Keratinocyte (primary cell): Measurements from ENCODE around the gene MYL7. TPM values are rescaled to one million over a fixed set of nuclear protein-coding genes. Genes with fewer than 3 reads are reported as not detected.

Experiments
- DNase-seq: peaks from one replicate; pipeline ENCODE4 v3.0.0-alpha.2; 2011; ENCODE audit warnings: low read depth, missing footprints, low spot score
- FAIRE-seq: peaks from 2 replicates; lab custom pipeline; 2011; peaks lifted over from hg19 to GRCh38; lab: Jason Lieb, UNC
- H2AFZ ChIP-seq: 2 replicates; pipeline ENCODE4 v1.6.0; 2012; ENCODE audit warnings: low read length, control low read depth, inconsistent platforms; ENCODE audit not compliant: control insufficient read depth
- H3K27ac ChIP-seq: 2 replicates; pipeline ENCODE4 v1.5.1; 2011; ENCODE audit warnings: low read length; ENCODE audit not compliant: control insufficient read depth, insufficient read depth
- H3K27me3 ChIP-seq: 3 replicates; pipeline ENCODE4 v1.6.0; 2011; ENCODE audit warnings: low read length; ENCODE audit not compliant: control insufficient read depth, insufficient read depth; ENCODE audit errors: extremely low read depth
- H3K36me3 ChIP-seq, 2 experiments: 2 replicates in 1 of 2; 3 replicates in 1 of 2; pipeline ENCODE4 v1.5.1; 2011; ENCODE audit warnings: low read length in 2 of 2, mild to moderate bottlenecking in 1 of 2; ENCODE audit not compliant: control insufficient read depth in 2 of 2, insufficient read depth in 2 of 2; ENCODE audit errors: extremely low read depth in 1 of 2
- H3K4me1 ChIP-seq: 3 replicates; pipeline ENCODE4 v1.5.1; 2011; ENCODE audit warnings: low read length; ENCODE audit not compliant: control insufficient read depth, insufficient read depth; ENCODE audit errors: extremely low read depth
- H3K4me2 ChIP-seq: 3 replicates; pipeline ENCODE4 v1.6.0; 2011; ENCODE audit warnings: low read depth, low read length; ENCODE audit not compliant: control insufficient read depth, insufficient read depth; ENCODE audit errors: extremely low read depth
- H3K4me3 ChIP-seq, 3 experiments: fragments of 200-600 bp in 1 of 3; sonication (generic) in 1 of 3; 2 replicates in 2 of 3; 3 replicates in 1 of 3; pipeline ENCODE4 v1.5.1; 2011 to 2016; ENCODE audit warnings: low read length in 3 of 3, mild to moderate bottlenecking in 3 of 3, control low read depth in 2 of 3, inconsistent platforms in 1 of 3, low read depth in 1 of 3, mixed read lengths in 1 of 3, mixed run types in 1 of 3, moderate library complexity in 1 of 3; ENCODE audit not compliant: control insufficient read depth in 2 of 3, insufficient read depth in 2 of 3; ENCODE audit errors: extremely low read depth in 1 of 3
- H3K79me2 ChIP-seq: 2 replicates; pipeline ENCODE4 v1.6.0; 2012; ENCODE audit warnings: low read length; ENCODE audit not compliant: control insufficient read depth, insufficient read depth
- H3K9ac ChIP-seq: 3 replicates; pipeline ENCODE4 v1.6.0; 2011; ENCODE audit warnings: low read length; ENCODE audit not compliant: control insufficient read depth, insufficient read depth; ENCODE audit errors: extremely low read depth
- H3K9me1 ChIP-seq: 3 replicates; pipeline ENCODE4 v1.6.0; 2011; ENCODE audit warnings: low read length; ENCODE audit not compliant: control insufficient read depth, insufficient read depth; ENCODE audit errors: extremely low read depth
- H3K9me3 ChIP-seq: 2 replicates; pipeline ENCODE4 v1.5.1; 2012; ENCODE audit warnings: low read depth, low read length; ENCODE audit not compliant: control insufficient read depth
- H4K20me1 ChIP-seq: 3 replicates; pipeline ENCODE4 v1.6.0; 2011; ENCODE audit warnings: low read length; ENCODE audit not compliant: control insufficient read depth, insufficient read depth; ENCODE audit errors: extremely low read depth
- EZH2 ChIP-seq: IDR thresholded peaks from one replicate; pipeline ENCODE4 v1.6.1; 2012; ENCODE audit warnings: inconsistent platforms, mild to moderate bottlenecking, low read length, moderate library complexity
- dilution Hi-C: fragments of 300-500 bp; cut with MboI; formaldehyde crosslinking; loops from one replicate; pipeline ENCODE4 v1.7.0; 2020; ENCODE audit warnings: low sequenced_read_pairs; ENCODE audit not compliant: extremely low pct_ligation_motif_present
- polyA plus RNA-seq, 5 experiments: library from polyadenylated mRNA; depleted of rRNA in 3 of 5; stranded (reverse) in 3 of 5; stranded (forward) in 1 of 5; unstranded in 1 of 5; fragments of >200 nt; gene quantifications; 1 replicate in 1 of 5; 2 replicates in 3 of 5; 3 replicates in 1 of 5; pipeline versions ENCODE4 v1.2.1 to v1.2.3, GENCODE V29; 2011 to 2012; ENCODE audit warnings: missing spikeins in 2 of 5, low read depth in 1 of 5, low replicate concordance in 1 of 5
- TF ChIP-seq, protein P1 (sequence below), 3 experiments: IDR thresholded peaks in 1 of 3; conservative IDR thresholded peaks in 1 of 3; optimal IDR thresholded peaks in 1 of 3; 2 replicates in 2 of 3; 3 replicates in 1 of 3; pipeline versions ENCODE3 to v1.5.1; 2011; ENCODE audit warnings: low read length in 3 of 3, mild to moderate bottlenecking in 3 of 3, moderate library complexity in 2 of 3, control low read depth in 1 of 3, inconsistent platforms in 1 of 3; ENCODE audit not compliant: insufficient read depth in 2 of 3; ENCODE audit errors: extremely low read depth in 1 of 3

The MYL7 gene
- polyA plus RNA-seq, 1 donor (not counting 4 experiments of a cell fraction or from before 2014, with no cell fraction given): 0.59 TPM

DNA sequence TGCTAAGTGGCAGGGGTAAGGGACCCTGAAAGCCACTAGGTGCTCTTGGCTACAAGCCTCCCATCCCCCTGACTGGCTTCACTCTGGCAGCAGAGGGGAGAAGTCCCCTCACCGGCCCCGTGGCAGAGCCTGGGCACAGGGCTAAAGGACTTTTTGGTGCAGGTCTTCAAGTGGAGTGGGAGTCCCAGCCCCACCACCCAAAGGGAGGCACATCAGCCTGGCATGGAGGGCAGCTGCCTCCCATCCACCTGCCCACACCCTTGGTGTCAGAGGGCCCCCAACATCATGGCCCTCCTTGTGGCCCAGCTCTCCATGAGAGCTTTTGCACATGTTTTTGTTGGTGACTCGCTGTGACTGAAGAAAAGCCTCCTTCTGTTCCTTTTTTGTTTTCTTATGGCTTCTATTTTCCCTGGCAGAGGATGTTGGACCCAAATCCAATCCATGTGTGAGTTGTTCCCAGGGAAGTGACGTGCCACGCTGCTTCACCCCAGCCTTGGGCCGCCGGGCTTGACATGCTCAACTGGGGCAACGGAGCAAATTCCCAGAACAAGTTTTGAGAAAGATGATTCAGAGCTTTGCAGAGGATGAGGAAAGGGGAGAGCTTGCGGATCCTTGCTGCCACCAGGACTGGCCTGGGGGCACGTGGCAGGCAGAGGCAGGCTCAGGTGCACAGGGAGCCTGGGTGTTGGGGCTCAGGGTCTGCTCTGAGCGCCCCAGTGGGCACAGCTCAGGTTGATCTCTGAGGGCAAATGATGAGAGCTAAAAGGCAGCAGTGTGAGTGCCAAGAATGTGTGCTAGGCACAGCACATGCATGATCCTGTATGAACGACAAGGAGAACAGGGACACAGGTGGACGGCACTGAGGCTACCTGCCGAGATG is 38.9 kb downstream of the MYL7 start:
- Histone ChIP-seq H3K27ac (no peak overlapping the region), H2AFZ (peak overlapping the region; percentile 31)
- no peak for DNase-seq

DNA sequence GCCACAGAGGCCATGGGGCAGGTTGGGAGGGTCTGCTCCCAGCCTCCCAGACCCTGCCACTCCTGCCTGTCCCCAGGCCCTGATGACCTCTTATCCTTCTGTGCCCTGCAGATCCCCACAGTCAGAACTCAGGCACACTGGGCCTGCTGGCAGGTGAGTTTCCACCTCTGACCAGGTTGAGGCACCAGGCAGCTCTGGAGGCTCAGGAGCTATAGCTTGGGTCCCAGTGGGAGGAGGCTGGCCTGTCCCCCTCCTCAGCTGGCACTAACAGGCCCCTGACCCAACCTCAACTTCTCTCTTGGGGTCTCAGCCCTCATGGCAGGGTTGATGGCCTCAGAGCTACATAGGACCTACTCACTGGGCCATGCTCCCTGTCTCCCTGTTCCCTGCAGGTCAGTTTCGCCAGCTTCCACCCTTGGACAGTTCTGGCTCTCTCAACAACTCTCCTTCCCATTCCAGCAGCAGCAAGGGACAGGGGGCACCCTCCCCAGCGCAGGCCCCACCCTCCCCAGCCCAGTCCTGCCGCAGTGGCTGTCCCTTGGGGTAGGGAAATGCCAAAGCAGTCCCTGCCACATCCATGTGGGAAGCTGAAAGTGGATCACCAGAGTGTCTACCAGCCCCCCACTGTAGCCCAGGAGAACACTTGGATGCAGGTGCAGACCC is 39.7 kb downstream of the MYL7 start:
- Histone ChIP-seq H3K9me1 (no peaks in the 10 kb centered on the region), H3K9ac (no peak overlapping the region), H3K27ac (no peak overlapping the region), H3K79me2 (no peaks in the 10 kb centered on the region), H3K36me3 (no peaks in the 10 kb centered on the region), H3K27me3 (peaks cover 11% of the 10 kb centered on the region), H3K4me3 (no peak overlapping the region), H3K4me1 (peaks cover 25% of the 10 kb centered on the region), H3K4me2 (no peak overlapping the region), H3K9me3 (no peaks in the 10 kb centered on the region), H4K20me1 (no peaks in the 10 kb centered on the region), H2AFZ (no peak overlapping the region)
- FAIRE-seq (no peak), DNase-seq (no peak)
- dilution Hi-C loops: no loop called here
- TF ChIP-seq EZH2: no peak
- TF ChIP-seq, protein P1, sequence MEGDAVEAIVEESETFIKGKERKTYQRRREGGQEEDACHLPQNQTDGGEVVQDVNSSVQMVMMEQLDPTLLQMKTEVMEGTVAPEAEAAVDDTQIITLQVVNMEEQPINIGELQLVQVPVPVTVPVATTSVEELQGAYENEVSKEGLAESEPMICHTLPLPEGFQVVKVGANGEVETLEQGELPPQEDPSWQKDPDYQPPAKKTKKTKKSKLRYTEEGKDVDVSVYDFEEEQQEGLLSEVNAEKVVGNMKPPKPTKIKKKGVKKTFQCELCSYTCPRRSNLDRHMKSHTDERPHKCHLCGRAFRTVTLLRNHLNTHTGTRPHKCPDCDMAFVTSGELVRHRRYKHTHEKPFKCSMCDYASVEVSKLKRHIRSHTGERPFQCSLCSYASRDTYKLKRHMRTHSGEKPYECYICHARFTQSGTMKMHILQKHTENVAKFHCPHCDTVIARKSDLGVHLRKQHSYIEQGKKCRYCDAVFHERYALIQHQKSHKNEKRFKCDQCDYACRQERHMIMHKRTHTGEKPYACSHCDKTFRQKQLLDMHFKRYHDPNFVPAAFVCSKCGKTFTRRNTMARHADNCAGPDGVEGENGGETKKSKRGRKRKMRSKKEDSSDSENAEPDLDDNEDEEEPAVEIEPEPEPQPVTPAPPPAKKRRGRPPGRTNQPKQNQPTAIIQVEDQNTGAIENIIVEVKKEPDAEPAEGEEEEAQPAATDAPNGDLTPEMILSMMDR (optimal IDR thresholded peaks at IDR 0.05 in 1 of 3, IDR thresholded peaks at IDR 0.05 in 1 of 3, conservative IDR thresholded peaks at IDR 0.05 in 1 of 3; ENCODE audit: extremely low read depth in 1 of 3, insufficient read depth in 2 of 3, low read length in 3 of 3): no peak

More for the DNA sequence above, 38.9 kb downstream of the MYL7 start:
- dilution Hi-C loops: no loop called here
- H3K4me3 ChIP-seq: no peak overlapping the region
- H3K4me1 ChIP-seq: peaks cover 25% of the 10 kb centered on the region
- peaks cover 11% of the 10 kb centered on the region for H3K27me3 ChIP-seq
- no peaks in the 10 kb centered on the region for H3K36me3 ChIP-seq
- peak overlapping the region; percentile 22 for H3K4me2 ChIP-seq
- no peaks in the 10 kb centered on the region for H4K20me1 ChIP-seq
- peak overlapping the region; percentile 5 for H3K9ac ChIP-seq
- H3K9me1 ChIP-seq: no peaks in the 10 kb centered on the region
- FAIRE-seq: peak; percentile 69
- no peaks in the 10 kb centered on the region for H3K79me2 ChIP-seq
- TF ChIP-seq EZH2: no peak
- TF ChIP-seq, protein P1 (optimal IDR thresholded peaks at IDR 0.05 in 1 of 3, IDR thresholded peaks at IDR 0.05 in 1 of 3, conservative IDR thresholded peaks at IDR 0.05 in 1 of 3; ENCODE audit: extremely low read depth in 1 of 3, insufficient read depth in 2 of 3, low read length in 3 of 3): no peak
- no peaks in the 10 kb centered on the region for H3K9me3 ChIP-seq
